Activated naive CD8-positive, alpha-beta T cell treated with anti-CD3 and anti-CD28 coated beads, Interleukin-2, amount 50 U/mL, for 24 hours (primary cell): Measurements from ENCODE around the gene BIRC2.
"Not testable (repeated sequence)": the region's sequence is repeated elsewhere in the genome, so short reads cannot be mapped to it uniquely, and the experiment has no call there.

Experiments used
- ATAC-seq: fragments of 150-1000 bp; cut with Tn5 transposase; one replicate; pipeline ENCODE4 v1.10.0; 2021
- DNase-seq: peaks from one replicate; pipeline ENCODE4 v3.0.0; 2021
- H3K27ac Mint-ChIP-seq: one replicate; pipeline ENCODE4 v1.8.0; 2021; ENCODE audit warnings: mild to moderate bottlenecking, mixed read lengths
- H3K27me3 Mint-ChIP-seq: one replicate; pipeline ENCODE4 v1.8.0; 2021; ENCODE audit warnings: mixed read lengths
- H3K36me3 Mint-ChIP-seq: one replicate; pipeline ENCODE4 v1.8.0; 2021; ENCODE audit warnings: low read depth, mixed read lengths
- H3K4me1 Mint-ChIP-seq: one replicate; pipeline ENCODE4 v1.8.0; 2021; ENCODE audit warnings: mixed read lengths
- H3K4me3 Mint-ChIP-seq: one replicate; pipeline ENCODE4 v1.8.0; 2021; ENCODE audit warnings: mild to moderate bottlenecking, moderate library complexity, mixed read lengths
- H3K9me3 Mint-ChIP-seq: one replicate; pipeline ENCODE4 v1.8.0; 2021; ENCODE audit warnings: mixed read lengths

BIRC2 gene

GRCh38 chr11:102317099-102317767 is 29.8 kb upstream of the BIRC2 start, which contains the start of gene BIRC3:
Gene BIRC3, plus strand, starts transcription at chr11:102317484. Its CDS starts 7,026 bp downstream, at chr11:102324510.
- Mint-ChIP-seq H3K4me1 (peaks cover 82% of the 10 kb centered on the region), H3K9me3 (no peaks in the 10 kb centered on the region), H3K36me3 (peaks cover 48% of the 10 kb centered on the region), H3K4me3 (peak within 1 kb of the TSS; percentile 96), H3K27ac (peak within 1 kb of the TSS; percentile 96), H3K27me3 (peaks cover 4% of the 10 kb centered on the region)
- ATAC-seq (peak; percentile 91), DNase-seq (peak; percentile 88)

DNA sequence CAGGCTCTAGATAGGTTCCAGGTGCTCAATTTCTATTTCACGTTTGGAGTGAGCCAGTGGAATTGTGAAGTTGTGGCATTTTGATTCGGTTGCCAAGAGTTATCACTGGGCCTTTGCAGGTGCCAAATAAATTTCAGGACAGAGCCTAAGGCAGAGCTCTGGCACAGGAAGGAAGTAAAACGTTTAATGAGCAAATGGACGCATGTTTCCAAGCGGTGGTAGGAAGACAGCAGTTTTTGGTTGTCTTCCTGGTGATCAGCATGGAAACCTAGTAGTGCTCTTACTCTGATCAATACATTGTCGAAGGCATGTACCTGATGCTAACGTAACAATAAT is 29.3 kb upstream of the BIRC2 start:
- Mint-ChIP-seq H3K4me1 (peaks cover 83% of the 10 kb centered on the region), H3K9me3 (no peaks in the 10 kb centered on the region), H3K36me3 (peaks cover 53% of the 10 kb centered on the region), H3K27me3 (peaks cover 4% of the 10 kb centered on the region), H3K4me3 (peak overlapping the region; percentile 96), H3K27ac (peak overlapping the region; percentile 96)
- DNase-seq (no peak), ATAC-seq (no peak)

- Mint-ChIP-seq H3K4me3 (peak overlapping the region; percentile 96), H3K4me1 (peaks cover 81% of the 10 kb centered on the region), H3K9me3 (no peaks in the 10 kb centered on the region), H3K27ac (peak overlapping the region; percentile 96), H3K27me3 (peaks cover 4% of the 10 kb centered on the region), H3K36me3 (peaks cover 59% of the 10 kb centered on the region)
- DNase-seq (peak; percentile 56), ATAC-seq (peak; percentile 51)
These were observed 28.5 kb upstream of the BIRC2 start for GRCh38 chr11:102318469-102318868.

GRCh38 chr11:102319544-102319943 is 27.5 kb upstream of the BIRC2 start:
- ATAC-seq = no peak
- Mint-ChIP-seq H3K27me3 (peaks cover 4% of the 10 kb centered on the region), H3K36me3 (peaks cover 68% of the 10 kb centered on the region), H3K4me1 (peaks cover 82% of the 10 kb centered on the region), H3K4me3 (peak overlapping the region; percentile 96), H3K27ac (peak overlapping the region; percentile 96), H3K9me3 (no peaks in the 10 kb centered on the region)
- no peak for DNase-seq

DNA sequence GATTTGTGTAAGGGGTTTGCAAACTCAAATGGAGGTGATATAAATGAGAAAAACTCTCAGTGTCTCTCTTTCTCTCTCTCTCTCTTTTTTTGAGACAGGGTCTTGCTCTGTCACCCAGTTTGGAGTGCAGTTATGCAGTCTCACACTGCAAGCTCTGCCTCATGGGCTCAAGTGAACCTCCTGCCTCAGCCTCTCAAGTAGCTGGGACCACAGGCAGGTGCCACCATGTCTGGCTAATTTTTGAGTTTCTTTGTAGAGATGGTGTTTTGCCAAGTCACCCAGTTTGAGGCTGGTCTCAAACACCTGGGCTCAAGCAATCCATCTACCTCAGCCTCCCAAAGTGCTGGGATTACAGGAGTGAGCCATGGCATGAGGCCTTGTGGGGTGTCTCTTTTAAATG is 26.8 kb upstream of the BIRC2 start:
- DNase-seq (no peak), ATAC-seq (no peak)
- Mint-ChIP-seq H3K4me3 (peak overlapping the region; percentile 96), H3K27me3 (peaks cover 4% of the 10 kb centered on the region), H3K4me1 (peaks cover 81% of the 10 kb centered on the region), H3K36me3 (peaks cover 73% of the 10 kb centered on the region), H3K27ac (peak overlapping the region; percentile 96), H3K9me3 (no peaks in the 10 kb centered on the region)

DNA sequence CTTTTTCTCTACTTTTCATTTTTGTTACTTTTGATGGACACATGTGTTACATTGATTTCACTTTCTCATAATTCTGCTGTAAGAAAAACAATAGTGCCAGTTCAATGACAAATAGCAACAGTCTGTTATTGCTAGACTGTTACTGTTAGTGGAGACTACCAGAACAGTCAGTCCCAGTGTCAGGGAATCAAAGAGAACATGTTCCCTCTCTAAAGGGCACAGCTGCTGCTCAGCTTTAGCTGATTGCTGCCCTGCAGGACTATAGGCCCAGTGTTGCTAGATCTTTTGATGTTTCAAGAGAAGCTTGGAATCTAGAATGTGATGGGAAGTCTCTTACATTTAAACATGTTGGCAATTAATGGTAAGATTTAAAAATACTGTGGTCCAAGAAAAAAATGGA is 26.3 kb upstream of the BIRC2 start:
- H3K36me3 Mint-ChIP-seq = peaks cover 75% of the 10 kb centered on the region
- peak overlapping the region; percentile 96 for H3K27ac Mint-ChIP-seq
- DNase-seq (no peak), ATAC-seq (no peak)
- peaks cover 4% of the 10 kb centered on the region for H3K27me3 Mint-ChIP-seq
- H3K4me3 Mint-ChIP-seq = peak overlapping the region; percentile 96
- no peaks in the 10 kb centered on the region for H3K9me3 Mint-ChIP-seq
- H3K4me1 Mint-ChIP-seq = peaks cover 76% of the 10 kb centered on the region

DNA sequence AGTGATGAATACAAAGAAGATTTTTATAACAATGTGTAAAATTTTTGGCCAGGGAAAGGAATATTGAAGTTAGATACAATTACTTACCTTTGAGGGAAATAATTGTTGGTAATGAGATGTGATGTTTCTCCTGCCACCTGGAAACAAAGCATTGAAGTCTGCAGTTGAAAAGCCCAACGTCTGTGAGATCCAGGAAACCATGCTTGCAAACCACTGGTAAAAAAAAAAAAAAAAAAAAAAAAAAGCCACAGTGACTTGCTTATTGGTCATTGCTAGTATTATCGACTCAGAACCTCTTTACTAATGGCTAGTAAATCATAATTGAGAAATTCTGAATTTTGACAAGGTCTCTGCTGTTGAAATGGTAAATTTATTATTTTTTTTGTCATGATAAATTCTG is 24.5 kb upstream of the BIRC2 start:
- no peak for ATAC-seq
- no peak for DNase-seq
- Mint-ChIP-seq H3K27me3 (no peaks in the 10 kb centered on the region), H3K36me3 (peaks cover 81% of the 10 kb centered on the region), H3K4me1 (peaks cover 70% of the 10 kb centered on the region), H3K4me3 (peak overlapping the region; percentile 96), H3K9me3 (no peaks in the 10 kb centered on the region), H3K27ac (peak overlapping the region; percentile 76)

GRCh38 chr11:102323542-102324251 is 23.3 kb upstream of the BIRC2 start:
- peaks cover 67% of the 10 kb centered on the region for H3K4me1 Mint-ChIP-seq
- no peaks in the 10 kb centered on the region for H3K9me3 Mint-ChIP-seq
- no peak for DNase-seq
- H3K27me3 Mint-ChIP-seq = no peaks in the 10 kb centered on the region
- ATAC-seq = no peak
- peak overlapping the region; percentile 71 for H3K27ac Mint-ChIP-seq
- H3K4me3 Mint-ChIP-seq = peak overlapping the region; percentile 38
- H3K36me3 Mint-ChIP-seq = peaks cover 83% of the 10 kb centered on the region

- ATAC-seq = no peak
- DNase-seq = no peak
- H3K27ac Mint-ChIP-seq = peak overlapping the region; percentile 51
- peaks cover 81% of the 10 kb centered on the region for H3K36me3 Mint-ChIP-seq
- no peak overlapping the region for H3K4me3 Mint-ChIP-seq
- no peaks in the 10 kb centered on the region for H3K9me3 Mint-ChIP-seq
- no peaks in the 10 kb centered on the region for H3K27me3 Mint-ChIP-seq
- H3K4me1 Mint-ChIP-seq = peaks cover 62% of the 10 kb centered on the region
These were observed 21.9 kb upstream of the BIRC2 start for GRCh38 chr11:102325088-102325487.

DNA sequence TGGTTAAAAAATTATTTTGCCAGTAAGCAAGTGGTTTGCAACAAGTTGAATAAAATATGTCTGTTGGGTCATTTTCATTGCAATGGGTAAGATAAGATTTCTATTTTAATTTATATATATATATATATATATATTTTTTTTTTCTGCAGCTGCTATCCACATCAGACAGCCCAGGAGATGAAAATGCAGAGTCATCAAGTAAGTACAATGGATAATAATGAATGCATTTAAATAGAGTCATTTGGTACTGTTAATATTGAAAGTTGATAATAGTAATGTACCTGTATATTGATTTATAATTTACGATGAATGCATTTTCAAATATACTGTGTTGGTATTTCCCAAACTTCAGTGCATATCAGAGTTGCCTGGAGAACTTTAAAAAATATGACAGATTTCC is 18.3 kb upstream of the BIRC2 start:
- peaks cover 42% of the 10 kb centered on the region for H3K4me1 Mint-ChIP-seq
- H3K36me3 Mint-ChIP-seq = peaks cover 73% of the 10 kb centered on the region
- no peaks in the 10 kb centered on the region for H3K27me3 Mint-ChIP-seq
- no peaks in the 10 kb centered on the region for H3K9me3 Mint-ChIP-seq
- ATAC-seq (no peak), DNase-seq (no peak)
- no peak overlapping the region for H3K27ac Mint-ChIP-seq
- no peak overlapping the region for H3K4me3 Mint-ChIP-seq

GRCh38 chr11:102330231-102330630 is 16.8 kb upstream of the BIRC2 start:
- Mint-ChIP-seq H3K9me3 (no peaks in the 10 kb centered on the region), H3K27ac (peak overlapping the region; percentile 83), H3K36me3 (peaks cover 67% of the 10 kb centered on the region), H3K27me3 (no peaks in the 10 kb centered on the region), H3K4me3 (no peak overlapping the region), H3K4me1 (peaks cover 30% of the 10 kb centered on the region)
- DNase-seq (no peak), ATAC-seq (no peak)

- Mint-ChIP-seq H3K36me3 (peaks cover 64% of the 10 kb centered on the region), H3K9me3 (no peaks in the 10 kb centered on the region), H3K27me3 (no peaks in the 10 kb centered on the region), H3K4me3 (no peak overlapping the region), H3K27ac (no peak overlapping the region), H3K4me1 (peaks cover 26% of the 10 kb centered on the region)
- DNase-seq (no peak), ATAC-seq (no peak)
These were observed 15.7 kb upstream of the BIRC2 start for GRCh38 chr11:102331341-102331740.

DNA sequence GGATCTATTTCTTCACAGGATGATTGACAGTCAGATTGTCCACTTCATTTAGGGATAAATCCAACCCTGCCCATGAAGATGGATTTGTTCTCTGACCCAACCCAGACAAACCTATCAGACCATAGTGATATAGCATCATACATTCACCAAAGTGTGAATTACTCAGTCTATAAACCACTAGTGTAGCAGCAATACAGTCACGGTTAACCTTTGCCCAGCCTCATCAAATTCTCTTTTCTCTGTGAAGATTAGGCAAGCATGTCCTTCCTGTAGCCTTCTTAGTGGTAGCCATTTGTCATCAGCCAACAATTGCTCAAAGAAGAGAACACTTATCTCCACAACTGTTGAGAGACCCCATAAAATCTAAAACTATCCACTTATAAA is 14.4 kb upstream of the BIRC2 start:
- no peaks in the 10 kb centered on the region for H3K27me3 Mint-ChIP-seq
- H3K27ac Mint-ChIP-seq = peak overlapping the region; percentile 54
- H3K36me3 Mint-ChIP-seq = peaks cover 63% of the 10 kb centered on the region
- ATAC-seq (peak; percentile 72), DNase-seq (no peak)
- no peak overlapping the region for H3K4me3 Mint-ChIP-seq
- no peaks in the 10 kb centered on the region for H3K9me3 Mint-ChIP-seq
- peaks cover 20% of the 10 kb centered on the region for H3K4me1 Mint-ChIP-seq

DNA sequence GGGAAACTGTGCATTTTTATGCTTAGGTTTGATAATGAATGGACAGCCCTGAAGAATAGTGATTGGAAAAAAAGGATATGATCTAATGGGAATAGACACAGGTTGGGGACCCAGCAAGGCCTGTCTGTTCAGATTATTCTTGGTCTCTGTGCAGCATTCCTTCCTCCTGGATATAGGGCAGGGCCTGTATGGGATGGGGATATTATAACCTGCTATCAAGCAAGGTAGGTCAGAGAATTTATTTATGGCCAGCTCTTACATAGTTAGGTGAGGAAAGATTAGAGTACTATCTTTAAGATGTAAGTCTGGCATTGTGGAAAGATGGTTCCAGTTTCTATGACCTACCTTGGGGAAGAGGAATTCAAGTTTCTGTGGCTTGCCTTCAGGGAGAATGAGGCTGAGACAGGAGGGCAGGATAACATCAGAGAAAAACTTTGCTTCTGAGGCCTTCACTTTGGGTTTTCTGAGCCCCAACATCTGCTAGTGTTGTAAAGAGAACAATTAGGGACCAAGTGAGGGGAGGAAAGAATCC is 8.5 kb upstream of the BIRC2 start:
- peaks cover 29% of the 10 kb centered on the region for H3K4me1 Mint-ChIP-seq
- peak overlapping the region; percentile 10 for H3K27ac Mint-ChIP-seq
- no peak overlapping the region for H3K4me3 Mint-ChIP-seq
- DNase-seq (no peak), ATAC-seq (peak; percentile 8)
- H3K27me3 Mint-ChIP-seq = no peaks in the 10 kb centered on the region
- no peaks in the 10 kb centered on the region for H3K9me3 Mint-ChIP-seq
- H3K36me3 Mint-ChIP-seq = peaks cover 34% of the 10 kb centered on the region

GRCh38 chr11:102341311-102341710 is 5.7 kb upstream of the BIRC2 start:
- H3K27me3 Mint-ChIP-seq, H3K4me3 Mint-ChIP-seq, ATAC-seq, H3K9me3 Mint-ChIP-seq, H3K27ac Mint-ChIP-seq, DNase-seq: not testable (repeated sequence)
- peaks cover 25% of the 10 kb centered on the region for H3K36me3 Mint-ChIP-seq
- peaks cover 47% of the 10 kb centered on the region for H3K4me1 Mint-ChIP-seq
